ENCODE measurements around the gene MTHFD2L. TPM values are rescaled to one million over a fixed set of nuclear protein-coding genes. Genes with fewer than 3 reads are reported as not detected.

MTHFD2L gene
- total RNA-seq, 1 experiment from 2014 or later: 11.6 TPM

DNA sequence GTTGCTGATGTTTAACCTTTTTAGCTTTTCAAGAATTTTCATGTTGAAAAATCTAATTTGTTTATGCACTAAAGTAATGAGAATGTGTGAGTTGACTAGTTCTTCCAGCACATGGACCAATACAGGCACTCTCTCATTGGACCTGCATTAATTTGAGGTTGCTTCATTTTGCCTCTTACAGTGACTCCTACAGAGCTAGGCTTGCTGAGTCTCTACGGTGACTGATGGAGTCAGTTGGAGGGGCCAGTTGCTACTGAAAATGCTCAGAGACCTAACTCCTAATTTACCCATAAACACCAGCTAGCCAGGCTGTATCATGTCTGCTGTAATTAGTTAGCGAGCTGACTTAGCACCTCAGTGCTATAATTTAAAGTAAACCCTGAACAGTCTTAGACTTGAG is 10.9 kb downstream of the MTHFD2L start:
- Mint-ChIP-seq H3K9me3 (no peaks in the 10 kb centered on the region), H3K27me3 (ENCODE audit: low read depth) (no peaks in the 10 kb centered on the region), H3K4me1 (no peaks in the 10 kb centered on the region), H3K4me3 (no peak overlapping the region), H3K27ac (no peak overlapping the region), H3K36me3 (ENCODE audit: insufficient read depth in 1 of 3, low read depth in 3 of 3) (peaks cover 0 to 9% (median 3%) of the 10 kb centered on the region in 3 experiments; a peak in 3 of 7 replicates)
- Histone ChIP-seq H2BK5ac (ENCODE audit: insufficient read length, low read length) (no peak overlapping the region), H3K4me2 (ENCODE audit: insufficient read depth, insufficient read length, low read length) (no peak overlapping the region), H3K79me2 (ENCODE audit: insufficient read depth, low read length) (no peaks in the 10 kb centered on the region), H3K18ac (ENCODE audit: insufficient read length, low read depth, low read length) (no peak overlapping the region), H3K9ac (ENCODE audit: extremely low read depth, insufficient read length, low read length) (no peak overlapping the region), H2BK20ac (ENCODE audit: low read depth, low read length, poor library complexity, severe bottlenecking) (no peak overlapping the region), H3K23ac (ENCODE audit: insufficient read length, low read depth, low read length) (no peak overlapping the region), H3K4ac (ENCODE audit: low read depth, low read length) (no peak overlapping the region), H3K56ac (ENCODE audit: insufficient read length, low read depth, low read length) (no peak overlapping the region), H4K20me1 (ENCODE audit: control insufficient read depth, insufficient read depth, insufficient read length) (no peaks in the 10 kb centered on the region), H2AFZ (ENCODE audit: low read length) (no peak overlapping the region), H4K91ac (ENCODE audit: insufficient read length, low read depth, low read length) (no peak overlapping the region), H3K79me1 (ENCODE audit: insufficient read depth, low read depth, low read length, poor library complexity, severe bottlenecking) (no peaks in the 10 kb centered on the region), H4K8ac (replicated peaks; ENCODE audit: insufficient read length, low read depth, low read length) (no peak overlapping the region), H3T11ph (ENCODE audit: low read length) (no peak overlapping the region), H2AK5ac (ENCODE audit: insufficient read length, low read length) (no peak overlapping the region), H3K9me3 (ENCODE audit: control insufficient read depth, low read depth, low read length) (no peaks in the 10 kb centered on the region), H3K14ac (ENCODE audit: insufficient read depth, low read length) (no peak overlapping the region), H3K23me2 (ENCODE audit: insufficient read length, low read depth, low read length, poor library complexity, severe bottlenecking) (no peaks in the 10 kb centered on the region), H3K4me1 (ENCODE audit: insufficient read depth, low read length) (no peaks in the 10 kb centered on the region), H2BK12ac (ENCODE audit: insufficient read length, low read depth, low read length) (no peak overlapping the region), H4K5ac (ENCODE audit: insufficient read length, low read depth, low read length) (no peak overlapping the region), H2BK120ac (ENCODE audit: low read depth, low read length, poor library complexity, severe bottlenecking) (no peak overlapping the region), H3K27ac (ENCODE audit: insufficient read length, low read depth, low read length) (no peak overlapping the region), H2BK15ac (ENCODE audit: low read depth, low read length) (no peak overlapping the region), H3K27me3 (ENCODE audit: insufficient read depth, low read length) (no peaks in the 10 kb centered on the region)
- WGBS (ENCODE audit: extremely low coverage, insufficient read length, low lambda C conversion rate): no CpG with 5 or more reads among the region's 2 CpGs
- DNase-seq: no peak
- TF ChIP-seq, protein P1, sequence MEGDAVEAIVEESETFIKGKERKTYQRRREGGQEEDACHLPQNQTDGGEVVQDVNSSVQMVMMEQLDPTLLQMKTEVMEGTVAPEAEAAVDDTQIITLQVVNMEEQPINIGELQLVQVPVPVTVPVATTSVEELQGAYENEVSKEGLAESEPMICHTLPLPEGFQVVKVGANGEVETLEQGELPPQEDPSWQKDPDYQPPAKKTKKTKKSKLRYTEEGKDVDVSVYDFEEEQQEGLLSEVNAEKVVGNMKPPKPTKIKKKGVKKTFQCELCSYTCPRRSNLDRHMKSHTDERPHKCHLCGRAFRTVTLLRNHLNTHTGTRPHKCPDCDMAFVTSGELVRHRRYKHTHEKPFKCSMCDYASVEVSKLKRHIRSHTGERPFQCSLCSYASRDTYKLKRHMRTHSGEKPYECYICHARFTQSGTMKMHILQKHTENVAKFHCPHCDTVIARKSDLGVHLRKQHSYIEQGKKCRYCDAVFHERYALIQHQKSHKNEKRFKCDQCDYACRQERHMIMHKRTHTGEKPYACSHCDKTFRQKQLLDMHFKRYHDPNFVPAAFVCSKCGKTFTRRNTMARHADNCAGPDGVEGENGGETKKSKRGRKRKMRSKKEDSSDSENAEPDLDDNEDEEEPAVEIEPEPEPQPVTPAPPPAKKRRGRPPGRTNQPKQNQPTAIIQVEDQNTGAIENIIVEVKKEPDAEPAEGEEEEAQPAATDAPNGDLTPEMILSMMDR (conservative IDR thresholded peaks at IDR 0.05): no peak

Measured in H9 (cell line).